ENCODE data around the gene HOXC4.

DNA sequence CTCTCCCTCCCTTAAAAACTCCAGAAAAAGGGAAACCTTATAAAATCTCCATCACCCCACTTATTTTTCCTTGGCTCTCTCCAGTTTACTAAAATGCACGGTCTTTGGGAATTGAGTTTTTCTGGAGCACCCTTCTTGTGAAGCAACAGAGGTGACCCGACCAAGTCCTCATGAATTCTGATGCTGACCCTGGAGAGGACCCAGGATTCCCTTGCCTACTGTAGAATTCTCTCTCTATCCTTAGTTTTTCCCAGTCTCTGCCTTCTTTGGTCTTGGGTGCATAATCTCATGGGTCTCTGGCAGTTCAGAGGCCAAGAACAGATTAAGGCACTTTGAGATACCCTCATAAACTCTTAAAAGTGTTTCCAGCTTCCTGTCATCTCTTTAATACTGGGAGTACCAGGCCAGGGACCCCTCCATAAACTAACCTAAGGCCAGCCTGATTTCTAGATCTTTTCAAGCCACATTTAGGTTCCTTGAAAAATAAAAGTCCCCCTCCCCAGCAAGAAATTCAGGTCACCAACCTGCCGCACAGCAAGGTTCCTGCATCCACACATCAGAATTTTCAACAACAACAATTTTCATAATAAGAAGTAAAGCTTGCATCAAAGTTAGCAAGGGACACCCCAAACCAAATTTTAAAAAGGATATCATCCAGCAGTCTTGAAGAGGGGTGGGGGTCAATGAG lies 5.1 kb upstream of the HOXC4 start:
- TF ChIP-seq EZH2 (IDR thresholded peaks at IDR 0.05; ENCODE audit: insufficient read depth, poor library complexity, severe bottlenecking), result no peak
- no peak for TF ChIP-seq EZH2phosphoT487 (IDR thresholded peaks at IDR 0.05; ENCODE audit: insufficient read depth, low read depth)

Measured in GM23248 (cell line).